ENCODE results near the gene ARMC12. TPM values are rescaled to one million over a fixed set of nuclear protein-coding genes. Genes with fewer than 3 reads are reported as not detected.

ARMC12 gene
- total and polyA plus RNA-seq, 11 donors, result 0.19 to 0.72 (median 0.27) TPM; not detected in 6

- intact Hi-C loops (cut with DNase I), result loop anchor here in 6 of 10 donors (2.0 to 5.0 kb wide), 5 partner anchors 37 to 129 kb away; partner anchors contain the start of gene FKBP5 (in 2 of the 6)
- ATAC-seq (no peak), DNase-seq (no peak)
- Histone ChIP-seq H3K27me3 (no peaks in the 10 kb centered on the region), H3K36me3 (no peaks in the 10 kb centered on the region), H3K9me3 (no peaks in the 10 kb centered on the region), H3K4me3 (no peak overlapping the region), H3K27ac (peak overlapping the region; percentile 22 to 100 (median 99)), H3K4me1 (peaks cover 32 to 88% (median 60%) of the 10 kb centered on the region in 12 donors)
- 43 to 71% (median 63%) methylated on average over 2 of the region's 2 CpGs for WGBS, 4 donors
- TF ChIP-seq CTCF (IDR thresholded peaks at IDR 0.05) (no peak), POLR2A (IDR thresholded peaks at IDR 0.05) (no peak)
Measured at GRCh38 chr6:35729722-35730121, 7.1 kb upstream of the ARMC12 start.

GRCh38 chr6:35730745-35731413 lies 6.0 kb upstream of the ARMC12 start:
- Histone ChIP-seq H3K4me3 (peak overlapping the region in 10 of 12 donors; percentile 65 to 98 (median 76)), H3K4me1 (peaks cover 25 to 83% (median 50%) of the 10 kb centered on the region in 12 donors), H3K27me3 (no peaks in the 10 kb centered on the region), H3K9me3 (no peaks in the 10 kb centered on the region), H3K27ac (peak overlapping the region; percentile 96 to 100 (median 100)), H3K36me3 (no peaks in the 10 kb centered on the region)
- ATAC-seq (no peak), DNase-seq (no peak)
- TF ChIP-seq POLR2A (IDR thresholded peaks at IDR 0.05) (no peak), CTCF (IDR thresholded peaks at IDR 0.05) (no peak)
- intact Hi-C loops (cut with DNase I), result loop anchor here in 2 of 10 donors (2.0 to 5.0 kb wide), 2 partner anchors 129 to 130 kb away; no protein-coding TSS in a partner anchor
- 7 to 15% (median 10%) methylated on average over 10 to 15 of the region's 15 CpGs for WGBS, 4 donors

GRCh38 chr6:35731414-35731735 lies 5.5 kb upstream of the ARMC12 start:
- DNase-seq, result peak; percentile 95 to 98 (median 97)
- no peaks in the 10 kb centered on the region for H3K36me3 ChIP-seq
- intact Hi-C loops (cut with DNase I), result loop anchor here in 2 of 10 donors (2.0 to 5.0 kb wide), 2 partner anchors 129 to 131 kb away; no protein-coding TSS in a partner anchor
- H3K27ac ChIP-seq, result peak overlapping the region; percentile 96 to 100 (median 100)
- TF ChIP-seq CTCF (IDR thresholded peaks at IDR 0.05), result no peak
- peak; percentile 75 to 94 for TF ChIP-seq POLR2A (IDR thresholded peaks at IDR 0.05)
- 0% methylated on average over 4 to 23 of the region's 23 CpGs for WGBS, 4 donors
- peak; percentile 54 to 70 (median 65) for ATAC-seq
- no peaks in the 10 kb centered on the region for H3K27me3 ChIP-seq
- peak overlapping the region; percentile 56 to 98 (median 73) for H3K4me3 ChIP-seq
- peaks cover 21 to 83% (median 46%) of the 10 kb centered on the region in 12 donors for H3K4me1 ChIP-seq
- H3K9me3 ChIP-seq, result no peaks in the 10 kb centered on the region

GRCh38 chr6:35731736-35732532 lies 4.9 kb upstream of the ARMC12 start:
- ATAC-seq, result peak; percentile 57 to 80 (median 76)
- H3K4me3 ChIP-seq, result peak overlapping the region; percentile 56 to 98 (median 73)
- intact Hi-C loops (cut with DNase I), result loop anchor here in 4 of 10 donors (1.0 to 5.0 kb wide), 4 partner anchors 43 to 131 kb away; partner anchors contain the start of gene FKBP5 (in 2 of the 4)
- H3K9me3 ChIP-seq, result no peaks in the 10 kb centered on the region
- TF ChIP-seq POLR2A (IDR thresholded peaks at IDR 0.05) (peak in 1 of 2 donors; percentile 39), CTCF (IDR thresholded peaks at IDR 0.05) (peak in 5 of 12 donors; percentile 8 to 31 (median 25))
- H3K27ac ChIP-seq, result peak overlapping the region; percentile 96 to 100 (median 100)
- H3K4me1 ChIP-seq, result peaks cover 21 to 83% (median 41%) of the 10 kb centered on the region in 12 donors
- peak; percentile 96 to 99 (median 97) for DNase-seq
- no peaks in the 10 kb centered on the region for H3K27me3 ChIP-seq
- no peaks in the 10 kb centered on the region for H3K36me3 ChIP-seq
- WGBS, 4 donors, result 0 to 2% (median 0%) methylated on average over 18 to 61 of the region's 61 CpGs

Data from heart left ventricle (tissue), 16 donors.